Endothelial cell of umbilical vein (primary cell): Measurements from ENCODE around the gene MAK. TPM values are rescaled to one million over a fixed set of nuclear protein-coding genes. Genes with fewer than 3 reads are reported as not detected.

Source experiments
- BruUV-seq: library from RNA; stranded (reverse); fragments of 400-500 nt; replicated peaks from 2 replicates; lab custom pipeline; 2021; lab: Mats Ljungman, UMichigan
- CTCF ChIA-PET: fragments of 300-600, 350-600 bp; sonication (Branson Sonifier 250); formaldehyde crosslinking; loops from one replicate; lab custom pipeline; 2021; ENCODE audit warnings: antibody characterized with exemption, inconsistent platforms; lab: Charles Lee
- POLR2A ChIA-PET: fragments of 300-600, 350-600 bp; sonication (Branson Sonifier 250); formaldehyde crosslinking; loops from one replicate; lab custom pipeline; 2021; ENCODE audit warnings: antibody characterized with exemption, inconsistent platforms; lab: Charles Lee
- DNase-seq: peaks from one replicate; pipeline ENCODE4 v3.0.0-alpha.2; 2011; ENCODE audit warnings: low read depth, low spot score
- FAIRE-seq: peaks from 2 replicates; lab custom pipeline; 2011; peaks lifted over from hg19 to GRCh38; lab: Jason Lieb, UNC
- H2AFZ ChIP-seq: 2 replicates; pipeline ENCODE4 v1.6.0; 2012; ENCODE audit warnings: low read depth, low read length, control low read depth, inconsistent platforms
- H3K27ac ChIP-seq: 2 replicates; pipeline ENCODE4 v1.5.1; 2011; ENCODE audit warnings: low read depth, mild to moderate bottlenecking, control low read depth, low read length, moderate library complexity; ENCODE audit not compliant: insufficient read depth
- H3K27me3 ChIP-seq, 2 experiments: 2 replicates each; pipeline versions ENCODE4 v1.6.0 to v1.6.1; 2011; ENCODE audit warnings: low read length in 2 of 2, mixed read lengths in 1 of 2; ENCODE audit not compliant: control insufficient read depth in 2 of 2, insufficient read depth in 2 of 2
- H3K36me3 ChIP-seq, 2 experiments: 2 replicates in 1 of 2; 3 replicates in 1 of 2; pipeline ENCODE4 v1.5.1; 2011; ENCODE audit warnings: low read length in 2 of 2, mild to moderate bottlenecking in 1 of 2, moderate library complexity in 1 of 2; ENCODE audit not compliant: control insufficient read depth in 2 of 2, insufficient read depth in 2 of 2; ENCODE audit errors: extremely low read depth in 1 of 2
- H3K4me1 ChIP-seq: 3 replicates; pipeline ENCODE4 v1.5.1; 2011; ENCODE audit warnings: mild to moderate bottlenecking, low read length; ENCODE audit not compliant: control insufficient read depth, insufficient read depth; ENCODE audit errors: extremely low read depth
- H3K4me2 ChIP-seq: 2 replicates; pipeline ENCODE4 v1.6.1; 2011; ENCODE audit warnings: low read length, control low read depth, mixed read lengths; ENCODE audit not compliant: insufficient read depth
- H3K4me3 ChIP-seq, 3 experiments: fragments of 200-600 bp in 1 of 3; sonication (generic), shearing (Covaris generic) in 1 of 3; replicated peaks in 1 of 3; 2 replicates each; pipeline ENCODE4 v1.5.1; 2011 to 2016; ENCODE audit warnings: control low read depth in 3 of 3, low read length in 3 of 3, mild to moderate bottlenecking in 2 of 3, inconsistent platforms in 1 of 3, low read depth in 1 of 3, moderate library complexity in 1 of 3; ENCODE audit not compliant: insufficient read depth in 1 of 3
- H3K79me2 ChIP-seq: 2 replicates; pipeline ENCODE4 v1.6.0; 2012; ENCODE audit warnings: low read length, inconsistent platforms; ENCODE audit not compliant: control insufficient read depth, insufficient read depth
- H3K9ac ChIP-seq: replicated peaks from 2 replicates; pipeline ENCODE3; 2011; ENCODE audit warnings: low read length, control low read depth; ENCODE audit not compliant: insufficient read depth; ENCODE audit errors: extremely low read depth
- H3K9me1 ChIP-seq: replicated peaks from 3 replicates; pipeline ENCODE4 v1.6.0; 2011; ENCODE audit warnings: mild to moderate bottlenecking, low read length; ENCODE audit not compliant: control insufficient read depth, insufficient read depth; ENCODE audit errors: extremely low read depth
- H3K9me3 ChIP-seq: replicated peaks from 2 replicates; pipeline ENCODE4 v1.5.1; 2012; ENCODE audit warnings: low read length, inconsistent platforms; ENCODE audit not compliant: control insufficient read depth, insufficient read depth
- H4K20me1 ChIP-seq: replicated peaks from 2 replicates; pipeline ENCODE3; 2011; ENCODE audit warnings: mild to moderate bottlenecking, low read length; ENCODE audit not compliant: control insufficient read depth, insufficient read depth; ENCODE audit errors: extremely low read depth
- CTCF ChIP-seq, 2 donors: IDR thresholded peaks; 1 replicate in 1 of 2; 2 replicates in 1 of 2; pipeline ENCODE4 v1.5.1; 2011; ENCODE audit warnings: low read length in 2 of 2, mild to moderate bottlenecking in 2 of 2, moderate library complexity in 2 of 2, control low read depth in 1 of 2, inconsistent platforms in 1 of 2, low read depth in 1 of 2; ENCODE audit not compliant: insufficient read depth in 1 of 2; ENCODE audit errors: extremely low read depth in 1 of 2
- EZH2 ChIP-seq: IDR thresholded peaks from 2 replicates; pipeline ENCODE4 v1.6.1; 2012; ENCODE audit warnings: borderline replicate concordance, low read depth, mild to moderate bottlenecking, moderate library complexity, low read length, inconsistent platforms; ENCODE audit not compliant: severe bottlenecking
- FOS ChIP-seq: IDR thresholded peaks from 2 replicates; pipeline ENCODE4 v1.6.1; 2011; ENCODE audit warnings: mild to moderate bottlenecking, low read length, moderate library complexity, borderline replicate concordance; ENCODE audit not compliant: insufficient read depth
- GATA2 ChIP-seq: IDR thresholded peaks from 2 replicates; pipeline ENCODE4 v1.7.0; 2011; ENCODE audit warnings: low read depth, mild to moderate bottlenecking, moderate library complexity, mixed read lengths, low read length; ENCODE audit not compliant: insufficient read length, insufficient read depth
- JUN ChIP-seq: IDR thresholded peaks from 2 replicates; pipeline ENCODE4 v1.6.1; 2011; ENCODE audit warnings: borderline replicate concordance, low read depth; ENCODE audit not compliant: insufficient read length, insufficient read depth
- MAX ChIP-seq: IDR thresholded peaks from 2 replicates; pipeline ENCODE4 v1.6.1; 2011; ENCODE audit not compliant: insufficient read depth, insufficient read length
- MYC ChIP-seq: IDR thresholded peaks from one replicate; pipeline ENCODE4 v1.6.1; 2011; ENCODE audit warnings: mild to moderate bottlenecking, low read depth, low read length
- POLR2A ChIP-seq: IDR thresholded peaks from 2 replicates; pipeline ENCODE4 v1.6.1; 2012; ENCODE audit warnings: low read depth, mild to moderate bottlenecking, control low read depth, low read length
- POLR2AphosphoS5 ChIP-seq: IDR thresholded peaks from 2 replicates; pipeline ENCODE4 v1.6.1; 2012; ENCODE audit warnings: low read depth, mild to moderate bottlenecking, control low read depth, low read length, moderate library complexity; ENCODE audit not compliant: insufficient read depth
- dilution Hi-C: fragments of 300-500 bp; cut with MboI; formaldehyde crosslinking; loops from one replicate; pipeline ENCODE4 v1.15.0; 2019; ENCODE audit warnings: low sequenced_read_pairs; ENCODE audit not compliant: extremely low pct_ligation_motif_present
- intact Hi-C: fragments of 100-400 bp; cut with micrococcal nuclease; formaldehyde crosslinking; loops from one replicate; pipeline ENCODE4 v1.10.0; 2022
- polyA plus RNA-seq, 4 experiments: library from polyadenylated mRNA; depleted of rRNA in 3 of 4; stranded (reverse) in 3 of 4; unstranded in 1 of 4; fragments of >200 nt; gene quantifications; 2 replicates each; pipeline versions ENCODE4 v1.2.1 to v1.2.3, GENCODE V29; 2011 to 2012; ENCODE audit warnings: missing spikeins in 1 of 4
- total RNA-seq: library from RNA; stranded (reverse); gene quantifications from 2 replicates; pipeline ENCODE4 v1.2.3, GENCODE V29; 2021

Gene MAK
- total and polyA plus RNA-seq, 2 donors (not counting 3 experiments of a cell fraction or from before 2014, with no cell fraction given), result not detected

GRCh38 chr6:10877871-10878270 is 39.5 kb upstream of the MAK start:
- DNase-seq (no peak), FAIRE-seq (no peak)
- no peaks in the 10 kb centered on the region for H3K79me2 ChIP-seq
- intact Hi-C loops (no loop called here), dilution Hi-C loops (no loop called here)
- H2AFZ ChIP-seq, result no peak overlapping the region
- H3K9ac ChIP-seq, result no peak overlapping the region
- H3K4me1 ChIP-seq, result no peaks in the 10 kb centered on the region
- no peaks in the 10 kb centered on the region for H3K36me3 ChIP-seq
- H3K9me1 ChIP-seq, result no peaks in the 10 kb centered on the region
- H3K4me3 ChIP-seq, result no peak overlapping the region
- H3K4me2 ChIP-seq, result no peak overlapping the region
- no TSS peak for BruUV-seq
- H3K9me3 ChIP-seq, result no peaks in the 10 kb centered on the region
- no peak overlapping the region for H3K27ac ChIP-seq
- no peaks in the 10 kb centered on the region for H4K20me1 ChIP-seq
- TF ChIP-seq POLR2AphosphoS5, result no peak
- no peak for TF ChIP-seq EZH2
- no peak for TF ChIP-seq FOS
- no peak for TF ChIP-seq GATA2
- TF ChIP-seq MAX, result no peak
- no peak for TF ChIP-seq CTCF (IDR thresholded peaks at IDR 0.05; ENCODE audit: extremely low read depth in 1 of 2, insufficient read depth in 1 of 2, low read depth in 1 of 2, low read length in 2 of 2)
- TF ChIP-seq JUN, result no peak
- TF ChIP-seq POLR2A, result no peak
- TF ChIP-seq MYC, result no peak
- CTCF ChIA-PET, result no interaction called here
- POLR2A ChIA-PET, result no interaction called here
- peaks cover 26 to 35% of the 10 kb centered on the region in 2 experiments for H3K27me3 ChIP-seq
